ENCODE measurements around the gene KIF16B. TPM values are rescaled to one million over a fixed set of nuclear protein-coding genes. Genes with fewer than 3 reads are reported as not detected.
A peak's percentile ranks its signal among the peaks of the same experiment; 100 is the strongest.

The KIF16B gene
- total and polyA plus RNA-seq, 2 of the 13 experiments (the other 11 are each of a cell fraction or from before 2014, with no cell fraction given) = 6.9 to 18.0 TPM

GRCh38 chr20:16280219-16280618 is 293.0 kb downstream of the KIF16B start:
- in situ Hi-C loops (cut with HindIII; ENCODE audit: extremely low pct_ligation_motif_present, low pct_unique_long_range_greater_than_20kb) (no loop called here), intact Hi-C loops (cut with micrococcal nuclease; ENCODE audit: unreplicated experiment) (no loop called here)
- ChIA-PET POLR2A (no interaction called here), CTCF (ENCODE audit: low intra/inter-chr PET ratio, low total read pairs) (interaction anchor here (1.8 kb wide), 1 partner anchor 196 kb away, joined by 4 read pairs; no protein-coding TSS in a partner anchor)
- 97% methylated on average over 2 of the region's 2 CpGs for WGBS (ENCODE audit: low lambda C conversion rate)
- no peak for FAIRE-seq
- Histone ChIP-seq H3K27me3 (ENCODE audit: control insufficient read depth in 1 of 2, insufficient read depth in 2 of 2, low read length in 2 of 2) (no peaks in the 10 kb centered on the region), H3K9me3 (ENCODE audit: low read length) (no peaks in the 10 kb centered on the region), H3K36me3 (replicated peaks in 1 of 2; ENCODE audit: control insufficient read depth in 1 of 2, insufficient read depth in 2 of 2, low read length in 2 of 2) (no peaks in the 10 kb centered on the region; a peak in 2 of 5 replicates), H3K27ac (ENCODE audit: extremely low read length, insufficient read depth, low read length) (no peak overlapping the region), H4K20me1 (ENCODE audit: insufficient read depth, low read length) (no peaks in the 10 kb centered on the region), H3K4me2 (ENCODE audit: low read depth, low read length) (no peak overlapping the region), H3K9ac (ENCODE audit: insufficient read depth, low read depth, low read length) (no peak overlapping the region), H3K4me1 (ENCODE audit: insufficient read depth, low read length) (peaks cover 21% of the 10 kb centered on the region), H3K4me3 (replicated peaks in 1 of 3; ENCODE audit: insufficient read depth in 1 of 3, low read depth in 2 of 3, low read length in 3 of 3) (no peak overlapping the region), H2AFZ (ENCODE audit: low read length) (no peak overlapping the region), H3K79me2 (ENCODE audit: insufficient read depth, low read length) (no peaks in the 10 kb centered on the region)
- no TSS peak for BruUV-seq (replicated peaks)
- ATAC-seq = no peak
- TF ChIP-seq FOXC1 (CRISPR knock-in tag; IDR thresholded peaks at IDR 0.05; ENCODE audit: borderline replicate concordance) (0 out of 2 replicates have a peak, but pooled peaks have one; percentile 38), FOXM1 (CRISPR knock-in tag; IDR thresholded peaks at IDR 0.05) (no peak), THAP9 (CRISPR knock-in tag; IDR thresholded peaks at IDR 0.05; ENCODE audit: borderline replicate concordance) (no peak), RBM22 (optimal IDR thresholded peaks at IDR 0.05; ENCODE audit: low read length) (peak; percentile 23), MED8 (CRISPR knock-in tag; IDR thresholded peaks at IDR 0.05; ENCODE audit: insufficient replicate concordance) (no peak), ZNF354B (CRISPR knock-in tag; IDR thresholded peaks at IDR 0.05) (no peak)
- TF ChIP-seq, protein P1, sequence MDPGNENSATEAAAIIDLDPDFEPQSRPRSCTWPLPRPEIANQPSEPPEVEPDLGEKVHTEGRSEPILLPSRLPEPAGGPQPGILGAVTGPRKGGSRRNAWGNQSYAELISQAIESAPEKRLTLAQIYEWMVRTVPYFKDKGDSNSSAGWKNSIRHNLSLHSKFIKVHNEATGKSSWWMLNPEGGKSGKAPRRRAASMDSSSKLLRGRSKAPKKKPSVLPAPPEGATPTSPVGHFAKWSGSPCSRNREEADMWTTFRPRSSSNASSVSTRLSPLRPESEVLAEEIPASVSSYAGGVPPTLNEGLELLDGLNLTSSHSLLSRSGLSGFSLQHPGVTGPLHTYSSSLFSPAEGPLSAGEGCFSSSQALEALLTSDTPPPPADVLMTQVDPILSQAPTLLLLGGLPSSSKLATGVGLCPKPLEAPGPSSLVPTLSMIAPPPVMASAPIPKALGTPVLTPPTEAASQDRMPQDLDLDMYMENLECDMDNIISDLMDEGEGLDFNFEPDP (CRISPR knock-in tag; conservative IDR thresholded peaks at IDR 0.05) = 0 out of 2 replicates have a peak, but pooled peaks have one; percentile 87
- DNase-seq (ENCODE audit: low spot score) = no peak
